ENCODE measurements around the gene TBC1D32. TPM values are rescaled to one million over a fixed set of nuclear protein-coding genes. Genes with fewer than 3 reads are reported as not detected.
"Not testable (repeated sequence)": the region's sequence is repeated elsewhere in the genome, so short reads cannot be mapped to it uniquely, and the experiment has no call there.

Gene TBC1D32
- total RNA-seq, 1 donor from 2014 or later, result 8.9 TPM

DNA sequence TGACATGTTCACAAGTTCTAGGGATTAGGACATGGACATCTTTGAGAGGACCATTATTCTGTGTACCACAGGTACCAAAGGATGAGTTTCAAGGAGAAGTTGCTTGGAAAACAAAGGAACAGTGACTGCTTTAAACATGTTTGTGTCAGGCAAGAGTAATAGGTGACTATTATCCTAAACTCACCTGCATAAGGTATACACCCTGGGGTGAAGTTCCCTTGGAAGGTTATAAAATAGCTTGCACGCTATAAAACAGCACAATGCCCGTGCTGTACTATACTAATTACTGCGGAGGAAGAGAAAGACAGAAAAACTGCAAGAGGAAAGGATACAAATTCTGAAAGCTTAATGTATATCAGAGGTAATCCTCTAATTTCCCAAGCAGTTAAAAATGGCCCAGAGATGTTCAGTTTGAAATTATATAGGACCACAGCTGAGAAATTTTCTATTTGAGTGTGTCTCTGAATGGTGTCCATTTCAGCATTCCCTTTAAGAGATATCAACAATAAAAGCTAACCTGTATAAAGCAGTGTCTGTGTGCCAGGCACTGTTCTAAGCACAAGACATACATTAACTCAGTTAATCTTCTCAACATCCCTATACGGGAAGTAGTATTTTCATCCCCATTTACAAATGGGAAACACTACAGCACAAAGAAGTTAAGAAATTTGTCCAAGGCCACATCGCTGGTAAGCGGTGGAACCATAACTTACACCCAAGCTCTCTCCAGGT lies 19.7 kb downstream of the TBC1D32 start:
- H3K27ac Mint-ChIP-seq (ENCODE audit: unreplicated experiment), result no peak overlapping the region

DNA sequence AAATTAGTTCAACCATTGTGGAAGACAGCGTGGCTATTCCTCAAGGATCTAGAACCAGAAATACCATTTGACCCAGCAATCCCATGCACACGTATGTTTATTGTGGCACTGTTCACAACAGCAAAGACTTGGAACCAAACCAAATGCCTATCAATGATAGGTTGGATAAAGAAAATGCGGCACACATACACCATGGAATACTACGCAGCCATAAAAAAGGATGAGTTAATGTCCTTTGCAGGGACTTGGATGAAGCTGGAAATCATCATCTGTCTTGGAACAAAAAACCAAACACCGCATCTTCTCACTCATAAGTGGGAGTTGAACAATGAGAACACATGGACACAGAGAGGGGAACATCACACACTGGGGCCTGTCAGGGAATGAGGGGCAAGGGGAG lies 22.5 kb downstream of the TBC1D32 start:
- not testable (repeated sequence) for H3K4me1 Mint-ChIP-seq (ENCODE audit: low read depth, unreplicated experiment); H3K36me3 Mint-ChIP-seq (ENCODE audit: low read depth, unreplicated experiment); H3K9ac ChIP-seq (ENCODE audit: low read length); H2AFZ ChIP-seq (ENCODE audit: low read depth, low read length); H3K27ac Mint-ChIP-seq (ENCODE audit: unreplicated experiment); FAIRE-seq; H3K9me3 ChIP-seq (ENCODE audit: insufficient read depth, low read depth, low read length); DNase-seq (ENCODE audit: low read depth); H3K36me3 ChIP-seq (ENCODE audit: insufficient read depth, low read length); H3K4me1 ChIP-seq (ENCODE audit: insufficient read depth, low read length); H3K4me3 ChIP-seq (ENCODE audit: insufficient read depth, low read depth, low read length); H4K20me1 ChIP-seq (ENCODE audit: insufficient read depth, low read length); H3K27me3 Mint-ChIP-seq (ENCODE audit: low read depth, unreplicated experiment); H3K4me3 Mint-ChIP-seq (ENCODE audit: unreplicated experiment); H3K27me3 ChIP-seq (ENCODE audit: insufficient read depth, low read length); H3K4me2 ChIP-seq (ENCODE audit: low read length); H3K79me2 ChIP-seq (ENCODE audit: insufficient read depth, low read length); H3K27ac ChIP-seq (ENCODE audit: low read depth, low read length); H3K9me3 Mint-ChIP-seq (ENCODE audit: unreplicated experiment)

More for the DNA sequence above, 19.7 kb downstream of the TBC1D32 start:
- H3K9ac ChIP-seq (ENCODE audit: low read length), result no peak overlapping the region
- no peaks in the 10 kb centered on the region for H3K4me1 ChIP-seq (ENCODE audit: insufficient read depth, low read length)
- no peak overlapping the region for H2AFZ ChIP-seq (ENCODE audit: low read depth, low read length)
- no peak overlapping the region for H3K4me3 ChIP-seq (ENCODE audit: insufficient read depth, low read depth, low read length)
- H3K27ac ChIP-seq (ENCODE audit: low read depth, low read length), result no peak overlapping the region
- no peaks in the 10 kb centered on the region for H3K36me3 Mint-ChIP-seq (ENCODE audit: low read depth, unreplicated experiment)
- DNase-seq (ENCODE audit: low read depth), result no peak
- no peak for FAIRE-seq
- no peak overlapping the region for H3K4me2 ChIP-seq (ENCODE audit: low read length)
- TF ChIP-seq, protein P1, sequence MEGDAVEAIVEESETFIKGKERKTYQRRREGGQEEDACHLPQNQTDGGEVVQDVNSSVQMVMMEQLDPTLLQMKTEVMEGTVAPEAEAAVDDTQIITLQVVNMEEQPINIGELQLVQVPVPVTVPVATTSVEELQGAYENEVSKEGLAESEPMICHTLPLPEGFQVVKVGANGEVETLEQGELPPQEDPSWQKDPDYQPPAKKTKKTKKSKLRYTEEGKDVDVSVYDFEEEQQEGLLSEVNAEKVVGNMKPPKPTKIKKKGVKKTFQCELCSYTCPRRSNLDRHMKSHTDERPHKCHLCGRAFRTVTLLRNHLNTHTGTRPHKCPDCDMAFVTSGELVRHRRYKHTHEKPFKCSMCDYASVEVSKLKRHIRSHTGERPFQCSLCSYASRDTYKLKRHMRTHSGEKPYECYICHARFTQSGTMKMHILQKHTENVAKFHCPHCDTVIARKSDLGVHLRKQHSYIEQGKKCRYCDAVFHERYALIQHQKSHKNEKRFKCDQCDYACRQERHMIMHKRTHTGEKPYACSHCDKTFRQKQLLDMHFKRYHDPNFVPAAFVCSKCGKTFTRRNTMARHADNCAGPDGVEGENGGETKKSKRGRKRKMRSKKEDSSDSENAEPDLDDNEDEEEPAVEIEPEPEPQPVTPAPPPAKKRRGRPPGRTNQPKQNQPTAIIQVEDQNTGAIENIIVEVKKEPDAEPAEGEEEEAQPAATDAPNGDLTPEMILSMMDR (IDR thresholded peaks at IDR 0.05; ENCODE audit: insufficient read depth, low read depth, low read length), result no peak
- no peak for TF ChIP-seq EZH2 (IDR thresholded peaks at IDR 0.05; ENCODE audit: insufficient read depth, low read length)
- H3K36me3 ChIP-seq (ENCODE audit: insufficient read depth, low read length), result peaks cover 2% of the 10 kb centered on the region
- H3K27me3 ChIP-seq (ENCODE audit: insufficient read depth, low read length), result no peaks in the 10 kb centered on the region
- H4K20me1 ChIP-seq (ENCODE audit: insufficient read depth, low read length), result no peaks in the 10 kb centered on the region
- H3K4me1 Mint-ChIP-seq (ENCODE audit: low read depth, unreplicated experiment), result peaks cover 7% of the 10 kb centered on the region
- no peaks in the 10 kb centered on the region for H3K79me2 ChIP-seq (ENCODE audit: insufficient read depth, low read length)
- no peaks in the 10 kb centered on the region for H3K9me3 ChIP-seq (ENCODE audit: insufficient read depth, low read depth, low read length)
- no peak overlapping the region for H3K4me3 Mint-ChIP-seq (ENCODE audit: unreplicated experiment)
- H3K27me3 Mint-ChIP-seq (ENCODE audit: low read depth, unreplicated experiment), result no peaks in the 10 kb centered on the region
- peaks cover 3% of the 10 kb centered on the region for H3K9me3 Mint-ChIP-seq (ENCODE audit: unreplicated experiment)

DNA sequence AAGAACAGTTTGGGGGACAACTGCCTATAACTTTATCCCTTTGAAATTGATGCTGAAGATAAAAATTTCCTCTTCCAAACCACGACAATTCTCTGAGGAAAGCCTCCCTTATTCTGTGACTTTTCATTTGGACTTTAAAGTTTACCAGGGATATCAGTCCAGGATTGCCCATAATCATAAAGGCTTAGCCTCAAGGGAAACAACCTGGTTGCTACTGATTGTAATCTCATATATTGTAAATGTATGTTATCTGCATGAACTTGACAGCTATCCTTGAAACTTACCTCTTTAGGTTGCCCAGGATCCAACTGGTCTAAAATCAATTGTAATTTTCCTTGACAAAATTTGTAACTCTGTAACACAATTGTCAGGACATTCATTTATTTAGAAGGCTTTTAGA lies 23.8 kb downstream of the TBC1D32 start:
- no peak for DNase-seq (ENCODE audit: low read depth)
- Histone ChIP-seq H3K9me3 (ENCODE audit: insufficient read depth, low read depth, low read length) (no peaks in the 10 kb centered on the region), H3K36me3 (ENCODE audit: insufficient read depth, low read length) (no peaks in the 10 kb centered on the region), H3K4me3 (ENCODE audit: insufficient read depth, low read depth, low read length) (no peak overlapping the region), H3K4me2 (ENCODE audit: low read length) (no peak overlapping the region), H3K9ac (ENCODE audit: low read length) (no peak overlapping the region), H3K27ac (ENCODE audit: low read depth, low read length) (no peak overlapping the region), H3K79me2 (ENCODE audit: insufficient read depth, low read length) (no peaks in the 10 kb centered on the region), H3K4me1 (ENCODE audit: insufficient read depth, low read length) (no peaks in the 10 kb centered on the region), H3K27me3 (ENCODE audit: insufficient read depth, low read length) (no peaks in the 10 kb centered on the region), H2AFZ (ENCODE audit: low read depth, low read length) (no peak overlapping the region), H4K20me1 (ENCODE audit: insufficient read depth, low read length) (no peaks in the 10 kb centered on the region)
- Mint-ChIP-seq H3K27me3 (ENCODE audit: low read depth, unreplicated experiment) (no peaks in the 10 kb centered on the region), H3K36me3 (ENCODE audit: low read depth, unreplicated experiment) (no peaks in the 10 kb centered on the region), H3K4me1 (ENCODE audit: low read depth, unreplicated experiment) (peaks cover 7% of the 10 kb centered on the region), H3K4me3 (ENCODE audit: unreplicated experiment) (no peak overlapping the region), H3K9me3 (ENCODE audit: unreplicated experiment) (peaks cover 3% of the 10 kb centered on the region), H3K27ac (ENCODE audit: unreplicated experiment) (peak overlapping the region; percentile 69)
- FAIRE-seq, result peak; percentile 9
- TF ChIP-seq, protein P1 (IDR thresholded peaks at IDR 0.05; ENCODE audit: insufficient read depth, low read depth, low read length), result no peak
- no peak for TF ChIP-seq EZH2 (IDR thresholded peaks at IDR 0.05; ENCODE audit: insufficient read depth, low read length)

All from astrocyte (in vitro differentiated cells and primary cell).